ENCODE data around the gene NAA60.

DNA sequence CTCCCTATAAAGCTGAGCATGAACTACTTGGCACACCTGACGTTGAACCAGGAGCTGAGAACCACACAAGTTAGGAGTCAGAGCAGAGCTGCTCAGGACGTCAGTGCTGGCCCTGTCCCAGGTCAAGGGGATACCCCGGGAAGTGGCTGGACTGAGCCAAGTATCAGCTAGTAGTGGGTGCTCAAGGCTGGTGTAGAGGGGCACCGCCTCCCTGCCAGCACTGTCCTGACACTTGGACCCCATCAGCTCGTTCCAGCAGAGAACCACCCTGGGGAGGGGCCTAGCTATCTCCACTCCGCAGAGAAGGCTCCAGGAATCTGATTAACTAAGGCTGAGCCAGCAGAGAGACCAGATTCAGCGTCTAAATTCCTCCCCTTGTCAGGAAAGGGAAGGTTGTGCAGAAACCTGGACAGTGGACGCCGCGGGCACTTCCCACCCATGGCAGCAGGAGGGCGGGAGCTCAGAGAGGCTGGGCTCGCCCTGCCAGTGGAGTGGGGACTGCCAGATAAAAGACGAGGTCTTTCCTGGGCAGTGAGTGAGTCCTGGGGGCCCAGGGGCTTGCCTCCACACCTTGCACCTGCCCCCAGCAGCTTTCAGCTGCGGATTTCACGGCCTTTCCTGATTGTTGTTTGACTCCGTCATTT, 30.8 kb downstream of the NAA60 start:
- TF ChIP-seq, protein P1, sequence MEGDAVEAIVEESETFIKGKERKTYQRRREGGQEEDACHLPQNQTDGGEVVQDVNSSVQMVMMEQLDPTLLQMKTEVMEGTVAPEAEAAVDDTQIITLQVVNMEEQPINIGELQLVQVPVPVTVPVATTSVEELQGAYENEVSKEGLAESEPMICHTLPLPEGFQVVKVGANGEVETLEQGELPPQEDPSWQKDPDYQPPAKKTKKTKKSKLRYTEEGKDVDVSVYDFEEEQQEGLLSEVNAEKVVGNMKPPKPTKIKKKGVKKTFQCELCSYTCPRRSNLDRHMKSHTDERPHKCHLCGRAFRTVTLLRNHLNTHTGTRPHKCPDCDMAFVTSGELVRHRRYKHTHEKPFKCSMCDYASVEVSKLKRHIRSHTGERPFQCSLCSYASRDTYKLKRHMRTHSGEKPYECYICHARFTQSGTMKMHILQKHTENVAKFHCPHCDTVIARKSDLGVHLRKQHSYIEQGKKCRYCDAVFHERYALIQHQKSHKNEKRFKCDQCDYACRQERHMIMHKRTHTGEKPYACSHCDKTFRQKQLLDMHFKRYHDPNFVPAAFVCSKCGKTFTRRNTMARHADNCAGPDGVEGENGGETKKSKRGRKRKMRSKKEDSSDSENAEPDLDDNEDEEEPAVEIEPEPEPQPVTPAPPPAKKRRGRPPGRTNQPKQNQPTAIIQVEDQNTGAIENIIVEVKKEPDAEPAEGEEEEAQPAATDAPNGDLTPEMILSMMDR (IDR thresholded peaks at IDR 0.05; ENCODE audit: low read depth, low read length, missing input control), result no peak
- TF ChIP-seq, protein P2, sequence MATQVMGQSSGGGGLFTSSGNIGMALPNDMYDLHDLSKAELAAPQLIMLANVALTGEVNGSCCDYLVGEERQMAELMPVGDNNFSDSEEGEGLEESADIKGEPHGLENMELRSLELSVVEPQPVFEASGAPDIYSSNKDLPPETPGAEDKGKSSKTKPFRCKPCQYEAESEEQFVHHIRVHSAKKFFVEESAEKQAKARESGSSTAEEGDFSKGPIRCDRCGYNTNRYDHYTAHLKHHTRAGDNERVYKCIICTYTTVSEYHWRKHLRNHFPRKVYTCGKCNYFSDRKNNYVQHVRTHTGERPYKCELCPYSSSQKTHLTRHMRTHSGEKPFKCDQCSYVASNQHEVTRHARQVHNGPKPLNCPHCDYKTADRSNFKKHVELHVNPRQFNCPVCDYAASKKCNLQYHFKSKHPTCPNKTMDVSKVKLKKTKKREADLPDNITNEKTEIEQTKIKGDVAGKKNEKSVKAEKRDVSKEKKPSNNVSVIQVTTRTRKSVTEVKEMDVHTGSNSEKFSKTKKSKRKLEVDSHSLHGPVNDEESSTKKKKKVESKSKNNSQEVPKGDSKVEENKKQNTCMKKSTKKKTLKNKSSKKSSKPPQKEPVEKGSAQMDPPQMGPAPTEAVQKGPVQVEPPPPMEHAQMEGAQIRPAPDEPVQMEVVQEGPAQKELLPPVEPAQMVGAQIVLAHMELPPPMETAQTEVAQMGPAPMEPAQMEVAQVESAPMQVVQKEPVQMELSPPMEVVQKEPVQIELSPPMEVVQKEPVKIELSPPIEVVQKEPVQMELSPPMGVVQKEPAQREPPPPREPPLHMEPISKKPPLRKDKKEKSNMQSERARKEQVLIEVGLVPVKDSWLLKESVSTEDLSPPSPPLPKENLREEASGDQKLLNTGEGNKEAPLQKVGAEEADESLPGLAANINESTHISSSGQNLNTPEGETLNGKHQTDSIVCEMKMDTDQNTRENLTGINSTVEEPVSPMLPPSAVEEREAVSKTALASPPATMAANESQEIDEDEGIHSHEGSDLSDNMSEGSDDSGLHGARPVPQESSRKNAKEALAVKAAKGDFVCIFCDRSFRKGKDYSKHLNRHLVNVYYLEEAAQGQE (IDR thresholded peaks at IDR 0.05), result no peak
- TF ChIP-seq RXRA (IDR thresholded peaks at IDR 0.05) (no peak), JUND (IDR thresholded peaks at IDR 0.05) (no peak), SP1 (IDR thresholded peaks at IDR 0.05) (no peak), HNF4A (conservative IDR thresholded peaks at IDR 0.05) (no peak), RAD21 (IDR thresholded peaks at IDR 0.05) (no peak), GABPA (IDR thresholded peaks at IDR 0.05 in 1 of 2, conservative IDR thresholded peaks at IDR 0.05 in 1 of 2) (no peak), FOXA1 (IDR thresholded peaks at IDR 0.05) (no peak), TAF1 (conservative IDR thresholded peaks at IDR 0.05) (no peak)
- TF ChIP-seq, protein P3, sequence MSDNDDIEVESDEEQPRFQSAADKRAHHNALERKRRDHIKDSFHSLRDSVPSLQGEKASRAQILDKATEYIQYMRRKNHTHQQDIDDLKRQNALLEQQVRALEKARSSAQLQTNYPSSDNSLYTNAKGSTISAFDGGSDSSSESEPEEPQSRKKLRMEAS (IDR thresholded peaks at IDR 0.05), result no peak
- TF ChIP-seq, protein P4, sequence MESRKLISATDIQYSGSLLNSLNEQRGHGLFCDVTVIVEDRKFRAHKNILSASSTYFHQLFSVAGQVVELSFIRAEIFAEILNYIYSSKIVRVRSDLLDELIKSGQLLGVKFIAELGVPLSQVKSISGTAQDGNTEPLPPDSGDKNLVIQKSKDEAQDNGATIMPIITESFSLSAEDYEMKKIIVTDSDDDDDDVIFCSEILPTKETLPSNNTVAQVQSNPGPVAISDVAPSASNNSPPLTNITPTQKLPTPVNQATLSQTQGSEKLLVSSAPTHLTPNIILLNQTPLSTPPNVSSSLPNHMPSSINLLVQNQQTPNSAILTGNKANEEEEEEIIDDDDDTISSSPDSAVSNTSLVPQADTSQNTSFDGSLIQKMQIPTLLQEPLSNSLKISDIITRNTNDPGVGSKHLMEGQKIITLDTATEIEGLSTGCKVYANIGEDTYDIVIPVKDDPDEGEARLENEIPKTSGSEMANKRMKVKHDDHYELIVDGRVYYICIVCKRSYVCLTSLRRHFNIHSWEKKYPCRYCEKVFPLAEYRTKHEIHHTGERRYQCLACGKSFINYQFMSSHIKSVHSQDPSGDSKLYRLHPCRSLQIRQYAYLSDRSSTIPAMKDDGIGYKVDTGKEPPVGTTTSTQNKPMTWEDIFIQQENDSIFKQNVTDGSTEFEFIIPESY (IDR thresholded peaks at IDR 0.05), result no peak

Data from liver (tissue), 3 donors.